ENCODE measurements around the gene KSR2.

Gene KSR2

GRCh38 chr12:117994551-117995438, 26.0 kb upstream of the KSR2 start:
- H4K20me1 ChIP-seq (ENCODE audit: control insufficient read depth, insufficient read depth, low read depth, low read length): no peaks in the 10 kb centered on the region
- H3K9me2 ChIP-seq (replicated peaks; ENCODE audit: control insufficient read depth, low read length): no peaks in the 10 kb centered on the region
- H3K4me3 ChIP-seq (ENCODE audit: low read length): no peak overlapping the region
- no peak overlapping the region for H3K27ac ChIP-seq (ENCODE audit: low read depth, low read length)
- no peaks in the 10 kb centered on the region for H3K4me1 ChIP-seq (ENCODE audit: control insufficient read depth, low read length)
- H3F3A ChIP-seq (ENCODE audit: control insufficient read depth, insufficient read depth): no peaks in the 10 kb centered on the region
- H3K36me3 ChIP-seq (ENCODE audit: control insufficient read depth, low read length): no peaks in the 10 kb centered on the region
- H3K4me2 ChIP-seq (ENCODE audit: low read length): no peak overlapping the region
- H3K79me2 ChIP-seq (ENCODE audit: control insufficient read depth, low read length): no peaks in the 10 kb centered on the region
- no peak for TF ChIP-seq EZH2phosphoT487 (IDR thresholded peaks at IDR 0.05; ENCODE audit: borderline replicate concordance, low read length)
- no peak for TF ChIP-seq CTCF (IDR thresholded peaks at IDR 0.05; ENCODE audit: low read depth, low read length, poor library complexity, severe bottlenecking)
- no peaks in the 10 kb centered on the region for H3K9me3 ChIP-seq (ENCODE audit: control insufficient read depth, insufficient read depth, low read length)
- peaks cover 12% of the 10 kb centered on the region; the same call in 1 of the 2 replicates for H3K27me3 ChIP-seq (ENCODE audit: control insufficient read depth, low read length)

- no peak overlapping the region for H3K4me2 ChIP-seq (ENCODE audit: low read length)
- peaks cover 9% of the 10 kb centered on the region for H3K27me3 ChIP-seq (ENCODE audit: control insufficient read depth, low read length)
- no peak overlapping the region for H3K27ac ChIP-seq (ENCODE audit: low read depth, low read length)
- no peak overlapping the region for H3K4me3 ChIP-seq (ENCODE audit: low read length)
- H3K4me1 ChIP-seq (ENCODE audit: control insufficient read depth, low read length): no peaks in the 10 kb centered on the region
- no peaks in the 10 kb centered on the region for H3K79me2 ChIP-seq (ENCODE audit: control insufficient read depth, low read length)
- H3K36me3 ChIP-seq (ENCODE audit: control insufficient read depth, low read length): no peaks in the 10 kb centered on the region
- H4K20me1 ChIP-seq (ENCODE audit: control insufficient read depth, insufficient read depth, low read depth, low read length): no peaks in the 10 kb centered on the region
- no peaks in the 10 kb centered on the region for H3K9me2 ChIP-seq (replicated peaks; ENCODE audit: control insufficient read depth, low read length)
- no peaks in the 10 kb centered on the region for H3F3A ChIP-seq (ENCODE audit: control insufficient read depth, insufficient read depth)
- H3K9me3 ChIP-seq (ENCODE audit: control insufficient read depth, insufficient read depth, low read length): no peaks in the 10 kb centered on the region
- TF ChIP-seq CTCF (IDR thresholded peaks at IDR 0.05; ENCODE audit: low read depth, low read length, poor library complexity, severe bottlenecking) (no peak), EZH2phosphoT487 (IDR thresholded peaks at IDR 0.05; ENCODE audit: borderline replicate concordance, low read length) (no peak)
Measured at GRCh38 chr12:117986705-117987469, 18.1 kb upstream of the KSR2 start.

GRCh38 chr12:117985182-117985581, 16.4 kb upstream of the KSR2 start:
- no peaks in the 10 kb centered on the region for H4K20me1 ChIP-seq (ENCODE audit: control insufficient read depth, insufficient read depth, low read depth, low read length)
- no peak overlapping the region for H3K4me2 ChIP-seq (ENCODE audit: low read length)
- H3K4me3 ChIP-seq (ENCODE audit: low read length): no peak overlapping the region
- no peaks in the 10 kb centered on the region for H3K79me2 ChIP-seq (ENCODE audit: control insufficient read depth, low read length)
- H3F3A ChIP-seq (ENCODE audit: control insufficient read depth, insufficient read depth): no peaks in the 10 kb centered on the region
- no peak overlapping the region for H3K27ac ChIP-seq (ENCODE audit: low read depth, low read length)
- no peaks in the 10 kb centered on the region for H3K4me1 ChIP-seq (ENCODE audit: control insufficient read depth, low read length)
- no peaks in the 10 kb centered on the region for H3K9me3 ChIP-seq (ENCODE audit: control insufficient read depth, insufficient read depth, low read length)
- H3K27me3 ChIP-seq (ENCODE audit: control insufficient read depth, low read length): peaks cover 16% of the 10 kb centered on the region
- TF ChIP-seq CTCF (IDR thresholded peaks at IDR 0.05; ENCODE audit: low read depth, low read length, poor library complexity, severe bottlenecking) (no peak), EZH2phosphoT487 (IDR thresholded peaks at IDR 0.05; ENCODE audit: borderline replicate concordance, low read length) (no peak)
- no peaks in the 10 kb centered on the region for H3K9me2 ChIP-seq (replicated peaks; ENCODE audit: control insufficient read depth, low read length)
- H3K36me3 ChIP-seq (ENCODE audit: control insufficient read depth, low read length): no peaks in the 10 kb centered on the region
